ENCODE data around the gene FAM240A.
"Not testable (repeated sequence)": the region's sequence is repeated elsewhere in the genome, so short reads cannot be mapped to it uniquely, and the experiment has no call there.

Gene FAM240A

GRCh38 chr3:46612324-46612723 lies at the start of gene FAM240A:
TSS of gene FAM240A (plus strand) at chr3:46612525. CDS start at chr3:46612684, 159 bp downstream.
- in situ Hi-C loops (cut with HindIII; ENCODE audit: low pct_ligation_motif_present, low pct_unique_long_range_greater_than_20kb, low sequenced_read_pairs), result no loop called here
- no peak for DNase-seq

GRCh38 chr3:46564190-46565021 lies 47.9 kb upstream of the FAM240A start:
- DNase-seq, result no peak
- in situ Hi-C loops (cut with HindIII; ENCODE audit: low pct_ligation_motif_present, low pct_unique_long_range_greater_than_20kb, low sequenced_read_pairs), result no loop called here

- in situ Hi-C loops (cut with HindIII; ENCODE audit: low pct_ligation_motif_present, low pct_unique_long_range_greater_than_20kb, low sequenced_read_pairs), result no loop called here
- DNase-seq, result no peak
Observed at GRCh38 chr3:46565077-46565476, 47.2 kb upstream of the FAM240A start.

GRCh38 chr3:46565607-46566039 lies 46.7 kb upstream of the FAM240A start:
- DNase-seq, result no peak
- in situ Hi-C loops (cut with HindIII; ENCODE audit: low pct_ligation_motif_present, low pct_unique_long_range_greater_than_20kb, low sequenced_read_pairs), result no loop called here

GRCh38 chr3:46566040-46566641 lies 46.2 kb upstream of the FAM240A start, which contains the start of gene LRRC2:
TSS of gene LRRC2 (minus strand) at chr3:46566302. CDS start at chr3:46551591, 14,711 bp downstream.
- no peak for DNase-seq
- in situ Hi-C loops (cut with HindIII; ENCODE audit: low pct_ligation_motif_present, low pct_unique_long_range_greater_than_20kb, low sequenced_read_pairs), result no loop called here

GRCh38 chr3:46571684-46572083 lies 40.6 kb upstream of the FAM240A start:
- in situ Hi-C loops (cut with HindIII; ENCODE audit: low pct_ligation_motif_present, low pct_unique_long_range_greater_than_20kb, low sequenced_read_pairs), result no loop called here

GRCh38 chr3:46573701-46574100 lies 38.6 kb upstream of the FAM240A start:
- in situ Hi-C loops (cut with HindIII; ENCODE audit: low pct_ligation_motif_present, low pct_unique_long_range_greater_than_20kb, low sequenced_read_pairs), result no loop called here
- DNase-seq, result no peak

More at GRCh38 chr3:46571684-46572083, 40.6 kb upstream of the FAM240A start:
- no peak for DNase-seq

- DNase-seq, result no peak
- in situ Hi-C loops (cut with HindIII; ENCODE audit: low pct_ligation_motif_present, low pct_unique_long_range_greater_than_20kb, low sequenced_read_pairs), result no loop called here
Observed at GRCh38 chr3:46574243-46574646, 38.1 kb upstream of the FAM240A start.

- in situ Hi-C loops (cut with HindIII; ENCODE audit: low pct_ligation_motif_present, low pct_unique_long_range_greater_than_20kb, low sequenced_read_pairs), result no loop called here
Observed at GRCh38 chr3:46574881-46575576, 37.3 kb upstream of the FAM240A start.

GRCh38 chr3:46575577-46576222 lies 36.6 kb upstream of the FAM240A start:
- in situ Hi-C loops (cut with HindIII; ENCODE audit: low pct_ligation_motif_present, low pct_unique_long_range_greater_than_20kb, low sequenced_read_pairs), result no loop called here
- no peak for DNase-seq

More at GRCh38 chr3:46574881-46575576, 37.3 kb upstream of the FAM240A start:
- no peak for DNase-seq

- DNase-seq, result no peak
- in situ Hi-C loops (cut with HindIII; ENCODE audit: low pct_ligation_motif_present, low pct_unique_long_range_greater_than_20kb, low sequenced_read_pairs), result no loop called here
Observed at GRCh38 chr3:46576386-46576785, 35.9 kb upstream of the FAM240A start.

- in situ Hi-C loops (cut with HindIII; ENCODE audit: low pct_ligation_motif_present, low pct_unique_long_range_greater_than_20kb, low sequenced_read_pairs), result no loop called here
- DNase-seq, result no peak
Observed at GRCh38 chr3:46576879-46577278, 35.4 kb upstream of the FAM240A start.

- DNase-seq; in situ Hi-C loops (cut with HindIII; ENCODE audit: low pct_ligation_motif_present, low pct_unique_long_range_greater_than_20kb, low sequenced_read_pairs): not testable (repeated sequence)
Observed at GRCh38 chr3:46577580-46578249, 34.6 kb upstream of the FAM240A start.

- in situ Hi-C loops (cut with HindIII; ENCODE audit: low pct_ligation_motif_present, low pct_unique_long_range_greater_than_20kb, low sequenced_read_pairs), result no loop called here
- DNase-seq, result no peak
Observed at GRCh38 chr3:46578973-46579755, 33.2 kb upstream of the FAM240A start.

- in situ Hi-C loops (cut with HindIII; ENCODE audit: low pct_ligation_motif_present, low pct_unique_long_range_greater_than_20kb, low sequenced_read_pairs), result no loop called here
- DNase-seq, result no peak
Observed at GRCh38 chr3:46579756-46580286, 32.5 kb upstream of the FAM240A start.

GRCh38 chr3:46580675-46581074 lies 31.6 kb upstream of the FAM240A start:
- in situ Hi-C loops (cut with HindIII; ENCODE audit: low pct_ligation_motif_present, low pct_unique_long_range_greater_than_20kb, low sequenced_read_pairs), result no loop called here
- no peak for DNase-seq
